NCI-H748 (cell line): Measurements from ENCODE around the gene CUBN.
"Not testable (repeated sequence)": the region's sequence is repeated elsewhere in the genome, so short reads cannot be mapped to it uniquely, and the experiment has no call there.

Experiments used
- DNase-seq: peaks from one replicate; lab custom pipeline; 2025; ENCODE audit not compliant: unreplicated experiment; lab: John Stamatoyannopoulos, UW

Gene CUBN

GRCh38 chr10:17022466-17022825, 107.2 kb downstream of the CUBN start:
- peak; percentile 3 for DNase-seq

GRCh38 chr10:17021656-17022465, 107.8 kb downstream of the CUBN start:
- DNase-seq, result peak; percentile 90

- DNase-seq, result no peak
Observed at GRCh38 chr10:17019696-17020095, 109.9 kb downstream of the CUBN start.

GRCh38 chr10:17013131-17013983, 116.3 kb downstream of the CUBN start:
- DNase-seq, result not testable (repeated sequence)

GRCh38 chr10:17012731-17013130, 116.9 kb downstream of the CUBN start:
- DNase-seq, result not testable (repeated sequence)

GRCh38 chr10:17010363-17011145, 119.1 kb downstream of the CUBN start:
- DNase-seq, result no peak

- no peak for DNase-seq
Observed at GRCh38 chr10:17009212-17009700, 120.4 kb downstream of the CUBN start.

- DNase-seq, result no peak
Observed at GRCh38 chr10:17007418-17007770, 122.2 kb downstream of the CUBN start.

GRCh38 chr10:17006631-17007417, 122.8 kb downstream of the CUBN start:
- no peak for DNase-seq

- DNase-seq, result no peak
Observed at GRCh38 chr10:17005621-17006566, 123.7 kb downstream of the CUBN start.

- no peak for DNase-seq
Observed at GRCh38 chr10:17004801-17005380, 124.7 kb downstream of the CUBN start.

GRCh38 chr10:17003651-17004286, 125.8 kb downstream of the CUBN start:
- no peak for DNase-seq

GRCh38 chr10:17003151-17003550, 126.5 kb downstream of the CUBN start:
- no peak for DNase-seq

GRCh38 chr10:17001961-17002749, 127.5 kb downstream of the CUBN start:
- peak; percentile 22 for DNase-seq

GRCh38 chr10:17001297-17001744, 128.3 kb downstream of the CUBN start:
- DNase-seq, result no peak

- DNase-seq, result no peak
Observed at GRCh38 chr10:16999665-17000451, 129.8 kb downstream of the CUBN start.

GRCh38 chr10:16996530-16996964, 133.1 kb downstream of the CUBN start:
- DNase-seq, result no peak
